Esophagus muscularis mucosa (tissue), 4 donors: ENCODE data around the gene RASSF3. TPM values are rescaled to one million over a fixed set of nuclear protein-coding genes. Genes with fewer than 3 reads are reported as not detected.

Experiments used
- DNase-seq: peaks from one replicate; pipeline ENCODE4 v3.0.0-alpha.2; 2017; ENCODE audit errors: extremely low spot score
- H3K27ac ChIP-seq, 4 donors: fragments of 200-600 bp; sonication (generic); replicated peaks in 1 of 4; 1 replicate in 3 of 4; 2 replicates in 1 of 4; pipeline ENCODE4 v1.5.1; 2016 to 2019; ENCODE audit warnings: mild to moderate bottlenecking in 1 of 4
- H3K27me3 ChIP-seq, 4 donors: fragments of 200-600 bp; sonication (generic); one replicate each; pipeline versions ENCODE4 v1.5.1 to v1.6.0; 2016 to 2019
- H3K36me3 ChIP-seq, 4 donors: fragments of 200-600 bp; sonication (generic); one replicate each; pipeline ENCODE4 v1.5.1; 2016 to 2019
- H3K4me1 ChIP-seq, 4 donors: fragments of 200-600 bp; sonication (generic); one replicate each; pipeline ENCODE4 v1.5.1; 2016 to 2019
- H3K4me3 ChIP-seq, 4 donors: fragments of 200-600 bp; sonication (generic); 1 replicate in 2 of 4; 2 replicates in 2 of 4; pipeline ENCODE4 v1.5.1; 2016 to 2019; ENCODE audit warnings: mild to moderate bottlenecking in 4 of 4, moderate library complexity in 1 of 4
- H3K9me3 ChIP-seq, 4 donors: fragments of 200-600 bp; sonication (generic); 1 replicate in 3 of 4; 2 replicates in 1 of 4; pipeline ENCODE4 v1.5.1; 2016 to 2019
- CTCF ChIP-seq, 3 experiments: fragments of 200-600 bp in 2 of 3; fragments of 450-650 bp in 1 of 3; sonication (generic) in 2 of 3; IDR thresholded peaks; one replicate each; pipeline ENCODE4 v1.5.1; 2017 to 2019; ENCODE audit warnings: antibody characterized with exemption in 3 of 3, mild to moderate bottlenecking in 2 of 3, moderate library complexity in 1 of 3
- EP300 ChIP-seq: sonication (generic); formaldehyde crosslinking; IDR thresholded peaks from one replicate; pipeline ENCODE4 v1.6.1; 2017; ENCODE audit warnings: antibody characterized with exemption
- POLR2A ChIP-seq: fragments of 450-650 bp; IDR thresholded peaks from one replicate; pipeline ENCODE4 v1.6.1; 2017; ENCODE audit warnings: antibody characterized with exemption, moderate library complexity, mild to moderate bottlenecking, low read depth
- POLR2AphosphoS5 ChIP-seq, 2 donors: sonication (generic); formaldehyde crosslinking; IDR thresholded peaks; one replicate each; pipeline ENCODE4 v1.6.1; 2017; ENCODE audit warnings: antibody characterized with exemption in 2 of 2
- WGBS: methylation state at CpG from one replicate; pipeline ENCODE4 v1.1.5; 2018; 5-methylcytosine and 5-hydroxymethylcytosine counted together
- intact Hi-C: fragments of 100-400 bp; cut with DNase I; formaldehyde crosslinking; loops from one replicate; pipeline ENCODE4 v1.15.1; 2023
- total RNA-seq, 4 donors: library from RNA; depleted of rRNA; stranded (reverse); fragments of >200 nt; gene quantifications; one replicate each; pipeline versions ENCODE4 v1.1.0 to v1.2.1, GENCODE V29; 2016

RASSF3 gene
- total RNA-seq, 4 donors from 2014 or later, result 124 to 299 (median 229) TPM

DNA sequence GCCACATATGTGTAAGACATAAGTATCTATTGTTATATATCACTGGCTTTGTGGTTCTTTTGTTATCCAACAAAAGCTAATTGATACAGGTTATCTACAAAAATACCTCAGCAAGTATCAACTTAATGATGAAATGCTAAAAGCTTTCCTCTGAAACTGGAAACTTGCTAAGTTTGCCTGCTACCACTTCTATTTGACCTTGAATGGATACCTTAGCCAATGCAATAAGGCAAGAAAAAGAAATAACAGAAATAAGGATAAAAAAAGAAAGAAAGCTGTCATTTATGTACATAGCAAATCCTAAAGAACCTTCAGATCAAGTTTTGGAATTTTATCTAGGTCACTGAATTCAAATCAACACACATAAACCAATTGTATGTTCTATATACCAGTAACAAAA lies 35.5 kb upstream of the RASSF3 start:
- TF ChIP-seq EP300 (no peak), POLR2A (no peak), CTCF (IDR thresholded peaks at IDR 0.05) (no peak), POLR2AphosphoS5 (IDR thresholded peaks at IDR 0.05) (no peak)
- Histone ChIP-seq H3K27ac (no peak overlapping the region), H3K36me3 (no peaks in the 10 kb centered on the region), H3K4me3 (no peak overlapping the region), H3K4me1 (peaks cover 0 to 8% (median 4%) of the 10 kb centered on the region in 4 donors), H3K27me3 (no peaks in the 10 kb centered on the region), H3K9me3 (peaks cover 0 to 16% (median 9%) of the 10 kb centered on the region in 4 donors)
- no peak for DNase-seq
- intact Hi-C loops, result loop anchor here (5.0 kb wide), 1 partner anchor 32 kb away; no protein-coding TSS in a partner anchor

- TF ChIP-seq POLR2A, result no peak
- no peak for TF ChIP-seq EP300
- TF ChIP-seq POLR2AphosphoS5 (IDR thresholded peaks at IDR 0.05), result no peak
- TF ChIP-seq CTCF (IDR thresholded peaks at IDR 0.05), result no peak
- intact Hi-C loops, result no loop called here
- 85% methylated on average over 4 of the region's 4 CpGs for WGBS
- Histone ChIP-seq H3K27me3 (no peaks in the 10 kb centered on the region), H3K9me3 (peaks cover 0 to 16% (median 9%) of the 10 kb centered on the region in 4 donors), H3K4me3 (no peak overlapping the region), H3K36me3 (no peaks in the 10 kb centered on the region), H3K27ac (no peak overlapping the region), H3K4me1 (peaks cover 0 to 4% (median 1%) of the 10 kb centered on the region in 4 donors)
- DNase-seq, result no peak
Observed at GRCh38 chr12:64577046-64577445, 33.2 kb upstream of the RASSF3 start.

DNA sequence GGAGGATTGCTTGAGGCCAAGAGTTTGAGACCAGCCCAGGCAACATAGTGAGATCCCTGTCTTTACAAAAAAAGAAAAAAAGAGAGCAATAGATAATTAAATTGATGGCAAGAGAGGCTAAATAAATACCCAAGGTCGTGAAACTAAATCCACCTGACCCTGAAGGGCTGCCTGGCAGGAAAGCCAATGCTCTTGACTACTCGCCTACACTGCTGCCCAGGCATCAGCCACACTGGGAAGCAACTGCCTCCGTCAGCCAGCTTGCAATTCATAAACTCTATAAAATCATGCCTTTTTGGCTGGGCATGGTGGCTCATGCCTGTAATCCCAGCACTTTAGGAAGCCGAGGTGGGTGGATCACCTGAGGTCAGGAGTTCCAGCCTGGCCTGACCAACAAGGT lies 31.7 kb upstream of the RASSF3 start:
- 87% methylated on average over 4 of the region's 4 CpGs for WGBS
- Histone ChIP-seq H3K36me3 (no peaks in the 10 kb centered on the region), H3K4me3 (no peak overlapping the region), H3K4me1 (peaks cover 8 to 19% (median 16%) of the 10 kb centered on the region in 4 donors), H3K27ac (no peak overlapping the region), H3K27me3 (no peaks in the 10 kb centered on the region), H3K9me3 (peaks cover 0 to 13% (median 9%) of the 10 kb centered on the region in 4 donors)
- intact Hi-C loops, result no loop called here
- TF ChIP-seq POLR2AphosphoS5 (IDR thresholded peaks at IDR 0.05), result no peak
- no peak for TF ChIP-seq EP300
- TF ChIP-seq POLR2A, result no peak
- TF ChIP-seq CTCF (IDR thresholded peaks at IDR 0.05), result no peak
- no peak for DNase-seq

GRCh38 chr12:64580681-64581080 lies 29.6 kb upstream of the RASSF3 start:
- Histone ChIP-seq H3K4me3 (no peak overlapping the region), H3K27ac (no peak overlapping the region), H3K36me3 (no peaks in the 10 kb centered on the region), H3K9me3 (no peaks in the 10 kb centered on the region), H3K4me1 (peaks cover 16 to 30% (median 24%) of the 10 kb centered on the region in 4 donors), H3K27me3 (no peaks in the 10 kb centered on the region)
- DNase-seq, result no peak
- intact Hi-C loops, result no loop called here
- WGBS, result 79% methylated on average over 2 of the region's 2 CpGs
- TF ChIP-seq POLR2AphosphoS5 (IDR thresholded peaks at IDR 0.05) (no peak), EP300 (no peak), POLR2A (no peak), CTCF (IDR thresholded peaks at IDR 0.05) (no peak)

DNA sequence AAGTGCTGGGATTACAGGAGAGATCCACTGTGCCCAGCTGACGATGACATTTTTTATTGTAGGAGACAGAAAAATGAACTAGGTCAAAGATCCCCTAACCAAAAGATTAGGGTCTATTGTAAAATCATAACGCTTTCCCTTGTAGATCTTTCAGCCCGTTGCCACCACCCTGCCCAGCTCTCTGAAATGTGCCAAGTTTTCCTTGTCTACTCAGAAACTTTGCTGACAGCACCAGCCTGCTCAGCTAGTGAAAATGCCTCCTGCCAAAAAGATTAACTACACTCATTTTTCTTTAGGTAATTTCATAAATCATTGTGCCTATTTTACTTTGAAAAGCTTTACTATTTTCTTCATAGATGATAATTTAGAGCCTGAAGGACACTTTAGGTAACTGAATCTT lies 28.2 kb upstream of the RASSF3 start:
- H3K9me3 ChIP-seq, result no peaks in the 10 kb centered on the region
- no peaks in the 10 kb centered on the region for H3K27me3 ChIP-seq
- peaks cover 16 to 30% (median 24%) of the 10 kb centered on the region in 4 donors for H3K4me1 ChIP-seq
- no peaks in the 10 kb centered on the region for H3K36me3 ChIP-seq
- H3K27ac ChIP-seq, result no peak overlapping the region
- no peak overlapping the region for H3K4me3 ChIP-seq
- TF ChIP-seq POLR2A (no peak), EP300 (no peak), POLR2AphosphoS5 (IDR thresholded peaks at IDR 0.05) (no peak), CTCF (IDR thresholded peaks at IDR 0.05) (no peak)
- intact Hi-C loops, result no loop called here
- WGBS, result 72% methylated on average over 3 of the region's 3 CpGs
- DNase-seq, result no peak
